ENCODE data around the gene RFTN1. TPM values are rescaled to one million over a fixed set of nuclear protein-coding genes. Genes with fewer than 3 reads are reported as not detected.

RFTN1 gene
- total RNA-seq, 1 experiment from 2014 or later, result 0.90 TPM

DNA sequence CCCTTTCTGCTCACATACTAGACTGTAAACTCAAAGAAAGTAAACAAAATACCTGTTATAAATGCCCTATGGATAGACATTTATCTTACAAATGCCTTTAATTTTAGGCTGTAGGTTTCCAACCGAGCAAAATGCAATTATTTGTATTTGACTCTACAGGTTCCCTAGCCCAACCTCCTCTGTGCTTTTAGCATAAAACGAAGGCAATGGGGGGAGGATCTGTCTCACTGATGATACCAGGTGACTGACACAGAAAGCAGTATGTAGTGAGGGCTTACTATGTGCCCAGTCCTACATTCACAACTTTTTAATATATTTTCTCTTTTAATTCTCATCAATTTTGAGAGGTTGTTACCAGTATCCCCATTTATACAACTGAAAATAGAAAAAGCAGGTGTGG, 161.1 kb downstream of the RFTN1 start:
- no peak for DNase-seq
- Histone ChIP-seq H3K4me3 (ENCODE audit: insufficient read depth, low read depth, low read length) (no peak overlapping the region), H3K27me3 (ENCODE audit: control insufficient read depth, insufficient read depth, low read length) (no peaks in the 10 kb centered on the region), H3K36me3 (replicated peaks; ENCODE audit: control insufficient read depth, insufficient read depth, low read length) (no peaks in the 10 kb centered on the region; the same call in none of the 2 replicates)

DNA sequence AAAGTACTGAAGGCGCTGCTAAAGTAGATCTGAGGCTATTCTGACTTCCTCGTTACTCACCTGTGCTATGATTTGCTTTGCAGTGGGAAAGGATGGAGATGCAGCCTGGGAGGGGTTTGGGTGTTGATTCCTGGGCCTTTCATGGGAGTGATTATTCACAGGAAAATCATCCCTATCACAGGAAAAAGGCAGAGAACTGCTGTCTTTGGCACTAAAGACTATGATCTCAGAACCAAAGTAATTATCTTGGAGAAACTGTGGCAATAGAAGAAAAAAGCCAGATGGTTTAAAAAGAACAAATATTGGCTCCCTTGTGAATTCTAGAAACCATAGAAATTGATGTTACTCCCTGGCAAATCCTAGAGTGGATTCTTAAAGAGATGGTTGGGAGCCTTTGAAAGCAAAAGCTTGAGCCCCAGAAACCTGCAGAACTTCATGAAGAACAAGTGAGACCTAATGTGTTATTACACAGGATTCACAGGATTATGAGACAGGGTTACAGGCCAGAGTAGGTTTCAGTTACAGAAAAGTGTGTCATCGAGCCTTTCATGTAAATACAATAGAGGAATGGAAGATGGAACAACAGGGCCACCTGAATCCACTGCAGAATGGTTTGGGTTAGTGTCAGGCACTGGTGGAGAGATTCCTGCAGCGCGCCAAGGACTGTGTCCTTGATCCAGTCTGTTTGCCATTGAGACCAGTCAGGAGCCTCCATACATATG, 162.7 kb downstream of the RFTN1 start:
- no peak overlapping the region for H3K4me3 ChIP-seq (ENCODE audit: insufficient read depth, low read depth, low read length)
- H3K36me3 ChIP-seq (replicated peaks; ENCODE audit: control insufficient read depth, insufficient read depth, low read length), result no peaks in the 10 kb centered on the region; the same call in 1 of the 2 replicates
- DNase-seq, result no peak
- no peaks in the 10 kb centered on the region for H3K27me3 ChIP-seq (ENCODE audit: control insufficient read depth, insufficient read depth, low read length)

DNA sequence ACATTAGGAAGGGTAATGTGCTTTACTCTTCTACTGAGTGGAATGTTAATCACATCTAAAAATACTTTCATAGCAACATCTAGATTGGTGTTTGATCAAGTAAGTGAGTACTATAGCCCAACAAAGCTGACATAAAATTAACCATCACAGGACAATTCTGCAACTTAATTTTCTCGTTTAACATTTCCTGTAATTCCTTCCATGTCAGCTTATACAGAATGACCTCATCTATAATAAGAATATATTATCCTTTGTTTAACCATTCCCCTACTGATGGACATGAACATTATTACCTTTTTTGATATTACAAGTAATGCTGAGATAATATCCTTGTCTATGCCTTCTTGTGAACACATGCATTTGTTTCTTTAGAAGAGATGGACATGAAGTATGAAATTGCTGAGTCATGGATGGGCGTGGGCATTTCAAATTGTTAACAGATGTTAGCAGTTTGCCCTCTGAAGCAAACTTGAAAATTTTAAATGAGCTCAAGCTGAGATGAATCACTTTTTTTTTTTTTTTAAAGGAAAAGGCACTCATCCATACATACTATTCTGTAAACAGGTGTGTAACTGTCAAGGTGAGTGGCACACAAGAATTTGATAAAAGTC, 163.4 kb downstream of the RFTN1 start:
- no peak for DNase-seq
- H3K36me3 ChIP-seq (replicated peaks; ENCODE audit: control insufficient read depth, insufficient read depth, low read length), result no peaks in the 10 kb centered on the region; the same call in 1 of the 2 replicates
- no peak overlapping the region for H3K4me3 ChIP-seq (ENCODE audit: insufficient read depth, low read depth, low read length)
- no peaks in the 10 kb centered on the region for H3K27me3 ChIP-seq (ENCODE audit: control insufficient read depth, insufficient read depth, low read length)

DNA sequence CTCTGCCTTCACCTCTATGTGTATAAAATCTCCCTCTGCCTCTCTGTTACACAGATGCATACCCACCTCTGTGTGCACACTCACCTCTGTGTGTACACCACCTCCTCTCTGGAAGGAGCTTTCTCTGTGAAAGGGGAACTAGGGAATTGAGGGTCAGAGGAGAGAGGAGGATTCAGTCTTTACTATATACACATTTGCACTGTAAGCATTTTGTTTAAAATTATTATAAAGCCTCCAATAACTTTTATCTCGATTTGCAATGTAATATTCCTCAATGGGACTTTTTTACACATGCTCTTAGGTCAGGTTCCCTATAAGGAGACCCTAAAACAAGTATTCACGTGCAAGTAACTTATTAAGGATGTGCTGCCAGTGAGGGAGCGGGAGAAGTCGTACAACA, 166.0 kb downstream of the RFTN1 start:
- Histone ChIP-seq H3K36me3 (replicated peaks; ENCODE audit: control insufficient read depth, insufficient read depth, low read length) (no peaks in the 10 kb centered on the region; the same call in 1 of the 2 replicates), H3K27me3 (ENCODE audit: control insufficient read depth, insufficient read depth, low read length) (no peaks in the 10 kb centered on the region), H3K4me3 (ENCODE audit: insufficient read depth, low read depth, low read length) (no peak overlapping the region)
- DNase-seq, result no peak

DNA sequence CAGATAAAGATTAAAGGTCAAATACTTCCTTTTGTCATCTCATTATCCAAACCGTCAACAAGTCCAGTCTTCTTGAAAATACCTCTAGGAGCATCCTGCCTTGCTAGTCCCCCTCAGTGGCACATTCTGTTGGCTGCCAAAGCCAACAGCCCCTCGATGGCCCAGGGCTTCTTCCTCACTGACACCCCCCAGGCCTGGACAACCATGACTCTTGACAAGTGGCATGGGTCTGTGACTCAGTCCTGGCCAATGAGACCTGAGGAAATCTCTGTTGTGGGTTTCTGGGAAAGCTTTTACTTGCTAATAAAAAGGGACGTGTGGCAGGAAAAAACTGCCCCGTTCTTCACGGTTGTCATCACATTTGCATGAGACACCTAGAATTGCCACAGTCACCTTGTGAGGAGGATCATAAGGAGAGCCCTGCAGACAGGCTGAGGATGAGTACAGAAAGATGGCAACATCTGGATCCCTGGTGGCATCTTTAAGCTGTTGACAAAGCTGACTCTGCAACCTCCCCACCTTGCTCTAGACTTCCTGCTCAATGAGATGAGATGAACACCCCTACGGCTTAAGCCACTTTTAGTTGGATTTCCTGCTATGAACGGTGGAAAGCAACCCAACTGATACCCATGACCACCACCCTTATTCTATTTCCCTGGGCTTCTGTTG, 167.0 kb downstream of the RFTN1 start:
- H3K27me3 ChIP-seq (ENCODE audit: control insufficient read depth, insufficient read depth, low read length), result no peaks in the 10 kb centered on the region
- H3K36me3 ChIP-seq (replicated peaks; ENCODE audit: control insufficient read depth, insufficient read depth, low read length), result no peaks in the 10 kb centered on the region; the same call in 1 of the 2 replicates
- no peak for DNase-seq
- H3K4me3 ChIP-seq (ENCODE audit: insufficient read depth, low read depth, low read length), result no peak overlapping the region

DNA sequence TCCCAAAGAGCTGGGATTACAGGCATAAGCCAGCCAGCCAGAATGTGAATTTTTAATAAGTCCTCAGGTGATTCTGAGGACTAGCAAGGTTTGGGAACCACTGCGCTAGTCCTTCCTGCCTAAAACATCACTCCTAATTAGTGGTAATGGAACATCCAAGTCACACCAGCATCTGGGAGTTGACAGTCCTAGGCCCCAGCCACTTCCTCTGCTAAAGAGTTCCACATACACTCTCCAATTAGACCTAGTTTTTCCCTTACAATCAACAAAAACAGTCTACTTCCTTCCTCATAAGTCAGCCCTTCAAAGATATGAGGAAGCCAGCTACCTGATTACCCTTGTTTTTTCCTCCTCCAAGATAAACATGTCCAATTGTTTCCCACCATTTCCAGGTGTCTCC, 170.4 kb downstream of the RFTN1 start:
- H3K27me3 ChIP-seq (ENCODE audit: control insufficient read depth, insufficient read depth, low read length), result no peaks in the 10 kb centered on the region
- no peaks in the 10 kb centered on the region; the same call in 1 of the 2 replicates for H3K36me3 ChIP-seq (replicated peaks; ENCODE audit: control insufficient read depth, insufficient read depth, low read length)
- H3K4me3 ChIP-seq (ENCODE audit: insufficient read depth, low read depth, low read length), result no peak overlapping the region
- no peak for DNase-seq

DNA sequence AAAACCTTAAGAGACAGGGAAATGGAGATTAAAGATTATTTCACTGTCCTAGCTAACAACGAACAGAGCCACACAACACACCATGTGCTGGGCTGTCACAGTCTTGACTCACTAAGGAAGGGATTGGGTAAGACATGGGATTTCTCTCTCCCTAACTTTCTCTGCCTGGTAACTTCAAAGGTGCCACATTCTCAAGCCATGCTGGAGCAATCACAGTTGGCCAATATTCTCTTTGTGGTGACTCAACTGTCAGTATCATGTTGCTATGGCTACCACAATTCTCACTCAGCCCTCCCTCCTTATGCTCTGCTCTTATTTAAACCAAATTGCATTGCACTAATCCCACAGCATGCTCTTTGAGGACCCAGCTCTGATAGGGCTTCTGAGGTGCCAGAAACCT, 174.5 kb downstream of the RFTN1 start:
- H3K4me3 ChIP-seq (ENCODE audit: insufficient read depth, low read depth, low read length), result no peak overlapping the region
- DNase-seq, result no peak
- H3K27me3 ChIP-seq (ENCODE audit: control insufficient read depth, insufficient read depth, low read length), result no peaks in the 10 kb centered on the region
- peaks cover 2% of the 10 kb centered on the region for H3K36me3 ChIP-seq (replicated peaks; ENCODE audit: control insufficient read depth, insufficient read depth, low read length)

DNA sequence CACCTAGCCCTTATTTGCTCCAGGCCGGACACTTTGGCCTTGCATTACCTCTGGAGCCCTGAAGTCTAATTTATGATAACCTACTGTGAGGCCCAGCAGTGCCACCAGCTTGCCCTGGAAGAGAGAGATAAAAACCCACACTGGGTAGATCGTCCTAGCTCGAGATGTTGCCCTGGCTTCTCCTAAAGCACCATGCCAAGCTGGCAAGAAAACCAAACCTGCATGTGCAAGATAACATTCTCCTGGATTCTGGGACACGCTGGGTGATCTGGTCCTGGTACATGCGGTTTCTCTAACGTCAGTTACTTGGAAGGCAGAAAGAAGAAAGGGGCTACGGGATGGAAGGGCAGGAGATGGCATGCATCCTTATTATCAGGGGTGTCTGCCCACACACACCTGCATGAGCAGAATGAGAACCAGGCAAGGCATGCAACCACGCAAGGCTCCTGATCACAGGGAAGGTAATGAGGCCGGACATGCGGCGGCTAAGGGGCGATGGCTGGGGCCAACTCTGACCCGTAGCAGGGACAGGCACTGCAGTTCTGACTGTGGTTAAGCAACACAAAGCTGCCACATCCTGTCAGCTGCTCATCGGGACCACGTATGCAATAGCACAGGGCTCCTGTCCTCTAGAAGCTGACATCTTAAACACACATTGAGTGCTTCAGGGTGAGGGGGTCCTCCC, 175.5 kb downstream of the RFTN1 start:
- DNase-seq, result no peak
- Histone ChIP-seq H3K27me3 (ENCODE audit: control insufficient read depth, insufficient read depth, low read length) (no peaks in the 10 kb centered on the region), H3K4me3 (ENCODE audit: insufficient read depth, low read depth, low read length) (no peak overlapping the region), H3K36me3 (replicated peaks; ENCODE audit: control insufficient read depth, insufficient read depth, low read length) (peaks cover 2% of the 10 kb centered on the region)

DNA sequence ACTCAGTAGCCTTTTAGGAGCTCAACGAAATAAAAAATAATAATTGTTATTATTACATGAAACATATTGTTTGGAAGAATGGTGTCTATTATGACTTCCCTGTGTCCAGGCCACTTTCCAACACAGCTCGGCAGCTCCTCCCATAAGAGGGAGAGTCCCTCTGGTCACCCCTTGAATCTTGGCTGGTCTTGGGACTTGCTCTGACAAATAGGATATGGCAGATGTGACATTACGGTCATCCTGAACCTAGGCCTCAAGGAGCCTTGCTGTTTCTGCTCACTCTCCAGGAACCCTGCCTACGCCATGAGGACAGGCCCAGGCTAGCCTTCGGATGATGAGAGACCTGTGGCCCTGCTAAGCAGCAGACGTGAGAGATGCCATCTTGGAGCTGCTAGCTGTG, 176.7 kb downstream of the RFTN1 start:
- DNase-seq, result no peak
- Histone ChIP-seq H3K36me3 (replicated peaks; ENCODE audit: control insufficient read depth, insufficient read depth, low read length) (peaks cover 2% of the 10 kb centered on the region), H3K27me3 (ENCODE audit: control insufficient read depth, insufficient read depth, low read length) (no peaks in the 10 kb centered on the region), H3K4me3 (ENCODE audit: insufficient read depth, low read depth, low read length) (no peak overlapping the region)

DNA sequence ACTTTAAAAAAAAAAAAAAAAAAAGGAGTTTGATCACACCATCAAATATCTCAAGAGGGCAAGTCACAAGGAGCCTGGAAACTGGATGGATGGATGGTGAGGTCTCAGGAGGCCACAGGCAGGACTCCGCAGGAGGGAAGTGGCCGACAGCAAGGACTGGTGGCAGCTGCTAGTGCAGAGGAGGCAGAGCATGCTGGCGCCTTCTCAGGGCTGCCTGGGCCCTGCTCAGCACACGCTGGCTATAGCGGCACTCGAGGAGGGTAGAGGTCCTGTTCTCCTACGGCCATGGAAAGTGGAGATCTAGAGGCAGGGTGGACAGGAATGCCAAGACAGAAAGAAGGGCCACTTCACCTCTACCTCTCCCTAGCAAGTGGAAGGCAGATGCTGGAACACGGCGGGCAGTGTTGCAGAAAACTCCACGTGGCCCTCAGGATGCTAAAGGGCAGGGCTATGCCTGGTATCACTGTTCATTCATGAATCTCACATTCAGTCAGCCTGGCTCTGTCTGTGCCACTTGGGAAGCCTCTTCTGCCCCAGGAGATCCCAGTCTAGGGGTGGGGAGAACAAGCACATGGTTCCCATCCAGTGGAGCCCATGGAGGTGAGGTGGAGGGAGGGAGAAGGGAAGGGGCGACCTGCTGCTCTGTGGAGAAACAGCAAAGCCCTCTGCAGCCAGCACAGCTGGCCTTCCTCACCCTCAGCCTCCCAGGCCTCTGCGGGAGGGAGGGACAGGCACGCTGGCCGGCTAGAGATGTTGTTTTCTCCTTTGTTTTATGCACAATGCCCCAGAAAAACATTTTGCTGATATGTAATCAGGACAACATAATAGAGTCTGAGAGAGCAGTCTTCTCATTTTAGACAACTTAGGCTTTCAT, 177.5 kb downstream of the RFTN1 start:
- H3K4me3 ChIP-seq (ENCODE audit: insufficient read depth, low read depth, low read length), result no peak overlapping the region
- peak; percentile 59 for DNase-seq
- no peaks in the 10 kb centered on the region for H3K27me3 ChIP-seq (ENCODE audit: control insufficient read depth, insufficient read depth, low read length)
- H3K36me3 ChIP-seq (replicated peaks; ENCODE audit: control insufficient read depth, insufficient read depth, low read length), result peaks cover 2% of the 10 kb centered on the region

DNA sequence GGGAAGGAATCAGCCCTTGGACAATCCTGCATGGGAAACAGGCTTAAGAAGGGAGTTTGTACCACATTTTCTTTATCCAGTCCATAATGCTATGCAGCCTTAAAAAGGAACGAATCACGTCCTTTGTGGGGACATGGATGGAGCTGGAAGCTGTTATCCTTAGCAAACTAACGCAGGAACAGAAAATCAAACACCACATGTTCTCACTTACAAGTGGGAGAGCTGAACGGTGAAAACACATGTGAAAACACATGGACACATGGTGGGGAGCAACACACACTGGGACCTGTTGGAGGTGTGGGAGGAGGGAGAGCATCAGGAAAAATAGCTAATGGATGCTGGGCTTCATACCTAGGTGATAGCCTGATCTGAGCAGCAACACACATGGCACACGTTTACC, 178.2 kb downstream of the RFTN1 start:
- Histone ChIP-seq H3K27me3 (ENCODE audit: control insufficient read depth, insufficient read depth, low read length) (no peaks in the 10 kb centered on the region), H3K36me3 (replicated peaks; ENCODE audit: control insufficient read depth, insufficient read depth, low read length) (peaks cover 2% of the 10 kb centered on the region), H3K4me3 (ENCODE audit: insufficient read depth, low read depth, low read length) (no peak overlapping the region)
- no peak for DNase-seq

DNA sequence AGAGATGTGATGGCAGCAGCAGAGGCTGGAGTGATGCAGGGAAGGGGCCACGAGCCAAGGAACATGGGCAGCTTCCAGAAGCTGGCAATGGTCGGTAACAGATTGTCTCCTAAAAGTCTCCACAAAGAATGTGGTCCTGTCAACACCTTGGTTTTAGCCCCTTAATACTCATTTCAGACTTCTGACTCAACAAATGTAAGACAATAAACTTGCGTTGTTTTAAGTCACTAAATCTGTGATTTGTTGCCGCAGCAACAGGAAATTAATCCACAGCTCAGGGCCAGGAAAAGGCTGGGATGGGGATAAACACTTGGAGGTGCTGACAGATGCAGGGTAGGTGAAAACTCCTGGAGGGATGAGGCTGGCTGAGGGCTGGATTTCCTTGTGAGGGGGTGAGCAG, 178.6 kb downstream of the RFTN1 start:
- Histone ChIP-seq H3K36me3 (replicated peaks; ENCODE audit: control insufficient read depth, insufficient read depth, low read length) (peaks cover 2% of the 10 kb centered on the region), H3K4me3 (ENCODE audit: insufficient read depth, low read depth, low read length) (no peak overlapping the region), H3K27me3 (ENCODE audit: control insufficient read depth, insufficient read depth, low read length) (no peaks in the 10 kb centered on the region)
- DNase-seq, result no peak

DNA sequence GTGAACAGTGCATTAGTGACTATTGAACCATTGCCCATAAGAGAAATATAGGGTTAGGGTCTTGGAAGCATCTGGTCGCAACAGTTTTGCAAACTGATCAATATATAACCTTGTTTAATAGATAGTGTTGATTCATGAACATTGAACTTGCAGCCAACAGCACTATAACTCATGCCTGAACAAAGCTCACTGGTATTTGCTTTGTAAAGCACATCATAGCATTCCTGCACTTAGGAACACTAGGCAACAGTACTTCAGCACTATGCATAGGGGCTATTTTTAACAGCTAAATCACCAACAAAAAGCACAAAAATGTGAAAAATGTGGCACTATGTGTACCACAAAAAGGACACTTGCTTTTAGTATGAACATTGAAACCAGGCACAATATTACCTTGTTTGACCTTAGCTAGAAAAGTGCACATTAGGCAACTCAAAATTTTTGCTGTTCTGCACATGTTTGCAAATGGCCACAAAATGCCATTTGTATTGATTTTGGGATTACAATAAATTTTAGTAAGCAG, 180.5 kb downstream of the RFTN1 start:
- no peak for DNase-seq
- no peaks in the 10 kb centered on the region for H3K27me3 ChIP-seq (ENCODE audit: control insufficient read depth, insufficient read depth, low read length)
- H3K4me3 ChIP-seq (ENCODE audit: insufficient read depth, low read depth, low read length), result no peak overlapping the region
- peaks cover 2% of the 10 kb centered on the region for H3K36me3 ChIP-seq (replicated peaks; ENCODE audit: control insufficient read depth, insufficient read depth, low read length)
